ENCODE measurements around the gene RFX6. TPM values are rescaled to one million over a fixed set of nuclear protein-coding genes. Genes with fewer than 3 reads are reported as not detected.
A peak's percentile ranks its signal among the peaks of the same experiment; 100 is the strongest.

Gene RFX6
- total RNA-seq, 1 experiment from 2014 or later: not detected

GRCh38 chr6:116971959-116972358 lies 94.9 kb downstream of the RFX6 start:
- Histone ChIP-seq H3K36me3 (replicated peaks; ENCODE audit: control insufficient read depth, insufficient read depth, low read length) (no peaks in the 10 kb centered on the region), H3K4me3 (ENCODE audit: insufficient read depth, low read depth, low read length) (no peak overlapping the region), H3K27me3 (ENCODE audit: control insufficient read depth, insufficient read depth, low read length) (no peaks in the 10 kb centered on the region)
- peak; percentile 6 for DNase-seq

GRCh38 chr6:116973976-116974375 lies 96.9 kb downstream of the RFX6 start:
- Histone ChIP-seq H3K27me3 (ENCODE audit: control insufficient read depth, insufficient read depth, low read length) (no peaks in the 10 kb centered on the region), H3K36me3 (replicated peaks; ENCODE audit: control insufficient read depth, insufficient read depth, low read length) (no peaks in the 10 kb centered on the region), H3K4me3 (ENCODE audit: insufficient read depth, low read depth, low read length) (no peak overlapping the region)
- DNase-seq: no peak

- Histone ChIP-seq H3K4me3 (ENCODE audit: insufficient read depth, low read depth, low read length) (no peak overlapping the region), H3K27me3 (ENCODE audit: control insufficient read depth, insufficient read depth, low read length) (no peaks in the 10 kb centered on the region), H3K36me3 (replicated peaks; ENCODE audit: control insufficient read depth, insufficient read depth, low read length) (no peaks in the 10 kb centered on the region)
Observed at GRCh38 chr6:116974526-116975316, 97.7 kb downstream of the RFX6 start.

GRCh38 chr6:116975600-116975999 lies 98.6 kb downstream of the RFX6 start:
- Histone ChIP-seq H3K36me3 (replicated peaks; ENCODE audit: control insufficient read depth, insufficient read depth, low read length) (no peaks in the 10 kb centered on the region), H3K4me3 (ENCODE audit: insufficient read depth, low read depth, low read length) (no peak overlapping the region), H3K27me3 (ENCODE audit: control insufficient read depth, insufficient read depth, low read length) (no peaks in the 10 kb centered on the region)
- no peak for DNase-seq

More at GRCh38 chr6:116974526-116975316, 97.7 kb downstream of the RFX6 start:
- no peak for DNase-seq

GRCh38 chr6:116979560-116979959 lies 102.5 kb downstream of the RFX6 start:
- Histone ChIP-seq H3K36me3 (replicated peaks; ENCODE audit: control insufficient read depth, insufficient read depth, low read length) (no peaks in the 10 kb centered on the region), H3K27me3 (ENCODE audit: control insufficient read depth, insufficient read depth, low read length) (no peaks in the 10 kb centered on the region), H3K4me3 (ENCODE audit: insufficient read depth, low read depth, low read length) (no peak overlapping the region)
- DNase-seq: no peak

Other genes starting within 250 kb of the RFX6 start
- 18.9 and 24.2 TPM in 2 replicates for gene ZUP1, start 208.5 kb upstream of the RFX6 start, total RNA-seq (2014; rRNA removed; shearing (Covaris generic))
- gene KPNA5, start 196.0 kb upstream of the RFX6 start, total RNA-seq (2014; rRNA removed; shearing (Covaris generic)): 8.6 and 15.5 TPM in 2 replicates
- 1.5 and 1.6 TPM in 2 replicates for gene FAM162B, start 111.5 kb upstream of the RFX6 start, total RNA-seq (2014; rRNA removed; shearing (Covaris generic))
- 0.11 TPM in 1 of 2 replicates, not detected in the other for gene GPRC6A, start 48.2 kb upstream of the RFX6 start, total RNA-seq (2014; rRNA removed; shearing (Covaris generic))